Stimulated activated CD4-positive, alpha-beta T cell treated with anti-CD3 and anti-CD28 coated beads, Interleukin-1b, Interleukin-23, amount 100 ng/mL, for 4 hours (primary cell): ENCODE measurements around the gene AGFG1.

ENCODE experiments used
- DNase-seq, 2 donors: peaks; one replicate each; pipeline ENCODE4 v3.0.0-alpha.2; 2020; ENCODE audit warnings: low read depth in 2 of 2

The AGFG1 gene

DNA sequence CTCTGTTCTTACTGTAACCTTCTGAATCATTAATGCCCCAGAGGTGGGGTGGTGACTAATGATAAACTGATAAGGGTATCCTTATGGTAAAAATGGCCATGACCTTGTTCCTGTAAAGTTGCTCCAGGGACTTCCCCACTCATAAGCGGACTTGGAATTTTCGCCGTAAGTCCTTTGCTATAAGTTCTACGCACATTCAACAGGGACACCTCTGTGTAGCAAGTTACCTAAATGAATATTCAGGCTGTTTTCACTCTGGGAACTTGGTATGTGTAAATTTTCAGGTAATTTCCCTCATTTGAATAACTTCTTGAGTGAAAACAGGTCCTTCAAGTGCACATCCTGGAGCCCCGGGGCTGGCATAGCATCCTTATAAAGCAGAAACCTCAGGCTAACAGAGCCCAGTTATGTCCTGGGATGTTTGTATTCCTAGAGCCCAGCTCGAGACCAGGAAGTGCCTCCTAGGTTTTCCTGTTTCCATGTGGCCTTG, 9.4 kb upstream of the AGFG1 start:
- DNase-seq = no peak

GRCh38 chr2:227462972-227463931, 8.7 kb upstream of the AGFG1 start:
- no peak for DNase-seq

GRCh38 chr2:227464361-227464760, 7.6 kb upstream of the AGFG1 start:
- no peak for DNase-seq

DNA sequence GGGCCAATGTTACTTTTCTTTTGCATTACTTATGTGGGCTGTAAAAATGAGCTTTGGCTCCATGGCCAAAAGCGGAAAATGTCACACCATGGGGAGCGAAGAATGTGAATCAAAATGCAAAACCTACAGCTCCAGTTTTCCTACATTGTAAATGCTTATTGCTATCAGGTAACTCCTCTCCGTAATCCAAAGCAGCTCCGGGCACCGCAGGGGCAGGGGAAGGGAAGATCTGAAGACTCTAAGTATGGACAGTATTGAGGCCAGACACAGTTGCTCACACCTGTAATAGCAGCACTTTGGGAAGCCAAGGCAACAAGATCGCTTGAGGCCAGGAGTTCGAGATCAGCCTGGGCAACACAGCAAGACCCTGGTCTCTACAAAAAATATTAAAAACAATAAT, 7.1 kb upstream of the AGFG1 start:
- no peak for DNase-seq

- DNase-seq = no peak
These were observed 4.9 kb upstream of the AGFG1 start for GRCh38 chr2:227466887-227467600.

- DNase-seq = no peak
These were observed 544 bp upstream of the AGFG1 start for GRCh38 chr2:227471412-227471811.

- peak in 1 of 2 donors; percentile 52 for DNase-seq
These were observed 537 bp downstream of the AGFG1 start for GRCh38 chr2:227472265-227473121.

DNA sequence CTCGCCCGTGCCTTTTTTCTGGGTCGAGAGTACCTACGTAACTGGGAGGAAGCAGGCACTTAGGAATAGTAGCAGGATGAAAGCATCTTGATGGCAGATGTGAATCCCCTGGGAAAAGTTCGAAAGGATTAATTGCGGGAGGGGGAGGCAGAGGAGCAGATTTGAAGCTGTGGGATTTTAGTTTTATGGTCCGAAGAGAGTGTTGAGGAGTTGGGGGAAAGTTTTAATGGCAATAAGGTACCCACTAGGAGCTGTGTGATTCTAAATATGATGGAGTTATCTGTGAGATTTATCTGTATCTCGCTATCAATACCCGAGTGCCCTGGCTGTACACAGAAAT, 1.1 kb downstream of the AGFG1 start:
- DNase-seq = no peak

- DNase-seq = no peak
These were observed 1.9 kb downstream of the AGFG1 start for GRCh38 chr2:227473806-227474205.

- no peak for DNase-seq
These were observed 2.5 kb downstream of the AGFG1 start for GRCh38 chr2:227474410-227474809.

- no peak for DNase-seq
These were observed 5.3 kb downstream of the AGFG1 start for GRCh38 chr2:227477291-227477690.

GRCh38 chr2:227479865-227480475, 8.0 kb downstream of the AGFG1 start:
- DNase-seq = no peak

- DNase-seq = no peak
These were observed 8.6 kb downstream of the AGFG1 start for GRCh38 chr2:227480528-227480927.

DNA sequence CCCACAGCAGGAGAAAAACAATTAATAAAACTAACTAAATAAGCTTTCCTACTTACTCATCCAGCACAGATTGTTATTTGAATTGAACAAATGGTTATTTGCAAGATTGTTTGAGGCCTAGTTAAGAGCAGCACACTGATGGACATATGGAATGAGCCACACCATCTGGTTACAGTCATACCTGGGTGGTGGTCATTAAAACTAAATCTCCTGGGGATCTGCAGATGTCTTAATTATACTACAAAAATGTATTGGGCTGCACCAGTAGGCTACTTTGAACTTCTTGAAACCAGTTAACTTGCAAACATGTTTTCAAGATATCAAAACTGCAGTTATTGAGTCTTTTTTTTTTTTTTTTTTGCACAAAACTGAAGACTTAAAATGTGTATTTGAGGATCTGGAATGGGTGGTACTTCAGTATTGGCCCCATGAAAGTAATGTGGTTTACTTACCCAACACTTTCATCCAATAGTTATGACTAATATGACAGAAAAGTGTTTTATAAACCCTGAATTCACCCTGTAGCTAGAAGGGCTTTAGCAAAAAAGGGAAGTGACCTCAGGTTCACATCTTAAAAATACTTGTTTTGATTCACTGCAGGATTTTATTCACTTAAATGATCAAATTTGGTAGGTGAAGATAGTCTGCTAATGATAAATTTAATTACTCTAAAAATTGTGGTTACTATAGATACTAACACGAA, 10.8 kb downstream of the AGFG1 start:
- no peak for DNase-seq

- no peak for DNase-seq
These were observed 13.5 kb downstream of the AGFG1 start for GRCh38 chr2:227485429-227485828.

- no peak for DNase-seq
These were observed 14.7 kb downstream of the AGFG1 start for GRCh38 chr2:227486688-227487087.

GRCh38 chr2:227488045-227488444, 16.1 kb downstream of the AGFG1 start:
- no peak for DNase-seq

DNA sequence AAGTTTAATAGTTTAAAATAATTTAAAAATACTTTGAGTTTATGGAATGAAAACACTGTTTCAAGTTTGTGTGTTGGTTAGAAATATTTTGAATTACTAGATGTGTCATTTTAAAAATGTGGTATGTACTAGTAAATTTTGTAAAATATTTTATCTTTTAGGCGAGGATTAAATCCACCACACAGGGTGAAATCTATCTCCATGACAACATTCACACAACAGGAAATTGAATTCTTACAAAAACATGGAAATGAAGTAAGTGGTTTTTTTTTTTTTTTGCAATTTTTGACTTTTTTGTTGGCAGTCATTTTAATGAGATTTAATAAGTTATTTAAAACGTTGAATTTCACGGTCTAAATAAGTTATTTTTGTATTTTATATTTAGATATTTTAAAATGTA, 19.4 kb downstream of the AGFG1 start:
- DNase-seq = no peak

DNA sequence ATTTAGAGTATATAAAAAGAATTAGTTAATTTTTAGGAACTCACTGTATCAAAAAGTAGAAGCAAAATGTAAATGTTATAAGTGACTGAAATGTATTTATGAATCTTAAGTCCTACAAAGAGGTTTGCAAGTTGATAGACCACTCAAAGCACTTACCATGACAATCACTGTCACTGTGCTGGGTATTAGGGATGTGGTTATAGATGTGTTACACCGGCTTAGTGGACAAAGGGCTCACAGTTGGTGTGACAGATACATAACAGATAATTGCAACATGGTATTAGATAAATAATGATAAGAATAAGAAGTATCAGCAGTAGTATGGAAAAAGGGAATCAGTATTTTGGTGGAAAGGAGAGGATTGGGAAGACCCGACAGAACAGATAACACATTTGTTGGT, 21.6 kb downstream of the AGFG1 start:
- DNase-seq = no peak

GRCh38 chr2:227497158-227497557, 25.2 kb downstream of the AGFG1 start:
- DNase-seq = no peak
